ENCODE results near the gene SOCS1.

DNA sequence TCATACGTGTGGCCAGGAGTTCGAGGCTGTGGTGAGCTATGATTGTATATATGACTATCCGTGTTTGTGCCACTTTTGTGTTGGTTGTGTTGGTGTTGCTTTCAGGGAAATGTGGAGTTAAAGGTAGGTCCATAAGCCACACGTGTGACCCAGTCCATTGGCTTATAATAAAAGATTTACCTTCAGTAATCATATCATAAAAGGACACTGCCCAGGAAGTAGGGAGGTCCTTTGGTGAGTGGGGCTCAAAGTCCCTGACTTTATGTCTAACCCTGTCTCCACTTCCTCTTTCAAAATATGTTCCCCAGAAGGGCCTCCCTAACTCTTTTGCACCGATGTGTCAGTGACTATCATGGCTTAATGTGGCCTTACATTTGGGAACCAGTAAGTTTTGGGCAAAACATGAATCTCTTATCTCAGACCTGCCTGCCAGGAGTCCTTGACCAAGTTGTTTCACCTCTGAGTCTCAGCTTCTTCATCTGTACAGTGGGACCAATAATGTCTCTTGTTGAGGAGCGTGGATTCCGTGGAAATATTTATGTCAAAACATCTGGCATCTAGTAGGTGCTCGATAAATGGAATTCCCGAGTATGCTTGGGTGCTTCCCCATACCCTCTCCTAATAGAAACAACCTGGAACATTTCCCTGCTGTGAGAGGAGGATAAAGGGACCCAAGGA, 8.3 kb upstream of the SOCS1 start:
- TF ChIP-seq CTCF (conservative IDR thresholded peaks at IDR 0.05; ENCODE audit: low read depth in 2 of 2): no peak
- no peak for TF ChIP-seq EZH2 (IDR thresholded peaks at IDR 0.05; ENCODE audit: low read depth, unreplicated experiment)
- TF ChIP-seq CREB1 (CRISPR knock-in tag; IDR thresholded peaks at IDR 0.05; ENCODE audit: low read depth): no peak
- TF ChIP-seq, protein P1, sequence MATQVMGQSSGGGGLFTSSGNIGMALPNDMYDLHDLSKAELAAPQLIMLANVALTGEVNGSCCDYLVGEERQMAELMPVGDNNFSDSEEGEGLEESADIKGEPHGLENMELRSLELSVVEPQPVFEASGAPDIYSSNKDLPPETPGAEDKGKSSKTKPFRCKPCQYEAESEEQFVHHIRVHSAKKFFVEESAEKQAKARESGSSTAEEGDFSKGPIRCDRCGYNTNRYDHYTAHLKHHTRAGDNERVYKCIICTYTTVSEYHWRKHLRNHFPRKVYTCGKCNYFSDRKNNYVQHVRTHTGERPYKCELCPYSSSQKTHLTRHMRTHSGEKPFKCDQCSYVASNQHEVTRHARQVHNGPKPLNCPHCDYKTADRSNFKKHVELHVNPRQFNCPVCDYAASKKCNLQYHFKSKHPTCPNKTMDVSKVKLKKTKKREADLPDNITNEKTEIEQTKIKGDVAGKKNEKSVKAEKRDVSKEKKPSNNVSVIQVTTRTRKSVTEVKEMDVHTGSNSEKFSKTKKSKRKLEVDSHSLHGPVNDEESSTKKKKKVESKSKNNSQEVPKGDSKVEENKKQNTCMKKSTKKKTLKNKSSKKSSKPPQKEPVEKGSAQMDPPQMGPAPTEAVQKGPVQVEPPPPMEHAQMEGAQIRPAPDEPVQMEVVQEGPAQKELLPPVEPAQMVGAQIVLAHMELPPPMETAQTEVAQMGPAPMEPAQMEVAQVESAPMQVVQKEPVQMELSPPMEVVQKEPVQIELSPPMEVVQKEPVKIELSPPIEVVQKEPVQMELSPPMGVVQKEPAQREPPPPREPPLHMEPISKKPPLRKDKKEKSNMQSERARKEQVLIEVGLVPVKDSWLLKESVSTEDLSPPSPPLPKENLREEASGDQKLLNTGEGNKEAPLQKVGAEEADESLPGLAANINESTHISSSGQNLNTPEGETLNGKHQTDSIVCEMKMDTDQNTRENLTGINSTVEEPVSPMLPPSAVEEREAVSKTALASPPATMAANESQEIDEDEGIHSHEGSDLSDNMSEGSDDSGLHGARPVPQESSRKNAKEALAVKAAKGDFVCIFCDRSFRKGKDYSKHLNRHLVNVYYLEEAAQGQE (IDR thresholded peaks at IDR 0.05; ENCODE audit: unreplicated experiment): no peak
- no peak for TF ChIP-seq POLR2AphosphoS5 (IDR thresholded peaks at IDR 0.05; ENCODE audit: low read depth)
- TF ChIP-seq EZH2phosphoT487 (IDR thresholded peaks at IDR 0.05; ENCODE audit: unreplicated experiment): no peak
- no peak for TF ChIP-seq JUNB (IDR thresholded peaks at IDR 0.05; ENCODE audit: unreplicated experiment)
- no peak for TF ChIP-seq ZNF331 (CRISPR knock-in tag; IDR thresholded peaks at IDR 0.05; ENCODE audit: low read depth)
- TF ChIP-seq ETS1 (IDR thresholded peaks at IDR 0.05): no peak
